Ovary (tissue), 9 donors: ENCODE results near the gene TSPOAP1. TPM values are rescaled to one million over a fixed set of nuclear protein-coding genes. Genes with fewer than 3 reads are reported as not detected.
"Not testable (repeated sequence)": the region's sequence is repeated elsewhere in the genome, so short reads cannot be mapped to it uniquely, and the experiment has no call there.

ENCODE experiments used
- DNase-seq, 5 donors: peaks; one replicate each; pipeline ENCODE4 v3.0.0-alpha.2; 2019 to 2020
- H3K27ac ChIP-seq, 2 donors: fragments of 200-600 bp; one replicate each; pipeline versions ENCODE4 v1.5.1 to v1.8.0; 2019 to 2022
- H3K27me3 ChIP-seq: fragments of 200-600 bp; one replicate; pipeline ENCODE4 v1.8.0; 2022
- H3K36me3 ChIP-seq: fragments of 200-600 bp; sonication (generic); one replicate; pipeline ENCODE4 v1.5.1; 2019
- H3K4me1 ChIP-seq: one replicate; pipeline ENCODE4 v1.8.1; 2013; ENCODE audit warnings: mild to moderate bottlenecking, moderate library complexity; ENCODE audit not compliant: insufficient read depth
- H3K4me3 ChIP-seq: fragments of 200-600 bp; sonication (generic); one replicate; pipeline ENCODE4 v1.5.1; 2017
- H3K9me3 ChIP-seq, 2 donors: fragments of 200-600 bp in 1 of 2; sonication (generic) in 1 of 2; one replicate each; pipeline versions ENCODE4 v1.5.1 to v1.8.1; 2013 to 2019; ENCODE audit warnings: mild to moderate bottlenecking in 1 of 2, moderate library complexity in 1 of 2
- CTCF ChIP-seq, 3 donors: fragments of 450-650 bp in 2 of 3; fragments of 200-600 bp in 1 of 3; IDR thresholded peaks; one replicate each; pipeline versions ENCODE4 v1.5.1 to v1.8.0; 2016 to 2022; ENCODE audit warnings: antibody characterized with exemption in 3 of 3, mild to moderate bottlenecking in 1 of 3
- EP300 ChIP-seq: sonication (generic); formaldehyde crosslinking; IDR thresholded peaks from one replicate; pipeline ENCODE4 v1.6.1; 2017; ENCODE audit warnings: antibody characterized with exemption
- POLR2A ChIP-seq: fragments of 450-650 bp; IDR thresholded peaks from one replicate; pipeline ENCODE4 v1.6.1; 2017; ENCODE audit warnings: antibody characterized with exemption, mild to moderate bottlenecking, moderate library complexity
- WGBS, 3 donors: extraction: QIAGEN DNeasy Blood & Tissue Kit in 1 of 3; methylation state at CpG; one replicate each; pipeline versions ENCODE4 v1.1.5 to v1.1.7; 2013 to 2017; 5-methylcytosine and 5-hydroxymethylcytosine counted together
- intact Hi-C, 4 donors: fragments of 100-400 bp; cut with DNase I; formaldehyde crosslinking; loops; one replicate each; pipeline versions ENCODE4 v1.11.0 to v1.15.1; 2022 to 2023
- polyA plus RNA-seq, 2 donors: library from polyadenylated mRNA; stranded (reverse); fragments of 200-250 nt in 1 of 2; fragments of 350-450 nt in 1 of 2; fragmentation: Illumina TruSeq in 1 of 2; extraction: RNeasy Lipid Tissue Mini Kit (QIAGEN cat#74804) in 1 of 2; gene quantifications; one replicate each; pipeline ENCODE4 v1.2.3, GENCODE V29; 2013 to 2014
- total RNA-seq, 7 donors: library from RNA; depleted of rRNA in 2 of 7; stranded (reverse); fragments of >200 nt in 2 of 7; fragmentation: NEBNext Ultra II Directional in 3 of 7; extraction: Animal tissue kit (Norgen Biotek cat#: 25700) in 3 of 7; gene quantifications; one replicate each; pipeline versions ENCODE4 v1.1.0 to v1.2.4, GENCODE V29; 2016 to 2023
- donor health status: DM: no; HTN: no; CAD: no; lungs with moderate emphysema.
- donor health status: DM: no; HTN: no; CAD: no.
- donor health status: Bipolar disorder and iron deficiency.
- donor health status: DM: yes; HTN: yes; CAD: no.
- donor health status: DM: no; HTN: no; CAD: no.
- donor health status: DM: yes; HTN: yes; CAD: no.

The TSPOAP1 gene
- total and polyA plus RNA-seq, 9 donors: 8.3 to 49.1 (median 37.5) TPM

DNA sequence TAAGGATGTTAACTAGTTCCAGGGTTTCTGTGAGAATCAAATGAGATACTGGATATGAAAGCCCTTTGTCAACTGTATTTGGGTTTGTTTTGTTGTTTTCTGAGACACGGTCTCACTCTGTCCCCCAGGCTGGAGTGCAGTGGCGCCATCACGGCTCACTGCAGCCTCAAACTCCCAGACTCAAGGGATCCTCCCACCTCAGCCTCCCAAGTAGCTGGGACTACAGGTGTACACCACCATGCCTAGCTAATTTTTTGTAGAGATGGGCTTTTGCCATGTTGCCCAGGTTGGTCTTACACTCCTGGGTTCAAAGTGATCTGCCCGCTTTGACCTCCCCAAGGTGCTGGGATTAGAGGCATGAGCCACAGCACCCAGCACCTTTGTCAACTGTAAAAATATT, 14.5 kb upstream of the TSPOAP1 start:
- Histone ChIP-seq H3K27ac (no peak overlapping the region), H3K4me1 (no peaks in the 10 kb centered on the region), H3K4me3 (no peak overlapping the region), H3K27me3 (no peaks in the 10 kb centered on the region), H3K36me3 (no peaks in the 10 kb centered on the region), H3K9me3 (no peaks in the 10 kb centered on the region)
- no peak for TF ChIP-seq CTCF (IDR thresholded peaks at IDR 0.05)
- TF ChIP-seq EP300: no peak
- TF ChIP-seq POLR2A: no peak
- 83 to 92% (median 86%) methylated on average over 4 of the region's 4 CpGs for WGBS, 3 donors
- no peak for DNase-seq
- intact Hi-C loops: no loop called here

GRCh38 chr17:58341861-58342475, 13.4 kb upstream of the TSPOAP1 start:
- no peak for DNase-seq
- Histone ChIP-seq H3K27me3 (no peaks in the 10 kb centered on the region), H3K4me1 (no peaks in the 10 kb centered on the region), H3K4me3 (no peak overlapping the region), H3K27ac (no peak overlapping the region), H3K9me3 (no peaks in the 10 kb centered on the region), H3K36me3 (no peaks in the 10 kb centered on the region)
- TF ChIP-seq POLR2A (no peak), CTCF (IDR thresholded peaks at IDR 0.05) (no peak)
- intact Hi-C loops: no loop called here
- WGBS, 3 donors: 74 to 75% (median 74%) methylated on average over 4 of the region's 4 CpGs

- H3K27me3 ChIP-seq, intact Hi-C loops, DNase-seq: not testable (repeated sequence)
Measured at GRCh38 chr17:58341136-58341860, 12.7 kb upstream of the TSPOAP1 start.

GRCh38 chr17:58340405-58340876, 11.8 kb upstream of the TSPOAP1 start:
- WGBS, 3 donors: 79 to 87% (median 82%) methylated on average over 5 of the region's 5 CpGs

More at GRCh38 chr17:58341136-58341860, 12.7 kb upstream of the TSPOAP1 start:
- not testable (repeated sequence) for H3K9me3 ChIP-seq, H3K4me3 ChIP-seq, H3K36me3 ChIP-seq, H3K4me1 ChIP-seq, H3K27ac ChIP-seq
- WGBS, 3 donors: 89 to 93% (median 89%) methylated on average over 11 of the region's 11 CpGs

More at GRCh38 chr17:58340405-58340876, 11.8 kb upstream of the TSPOAP1 start:
- intact Hi-C loops: no loop called here
- Histone ChIP-seq H3K36me3 (no peaks in the 10 kb centered on the region), H3K27me3 (no peaks in the 10 kb centered on the region), H3K4me1 (no peaks in the 10 kb centered on the region), H3K27ac (no peak overlapping the region), H3K9me3 (no peaks in the 10 kb centered on the region), H3K4me3 (no peak overlapping the region)
- no peak for DNase-seq
- no peak for TF ChIP-seq EP300
- no peak for TF ChIP-seq POLR2A
- no peak for TF ChIP-seq CTCF (IDR thresholded peaks at IDR 0.05)
